GM23338 (cell line): ENCODE results near the gene KREMEN2. TPM values are rescaled to one million over a fixed set of nuclear protein-coding genes. Genes with fewer than 3 reads are reported as not detected.

ENCODE experiments used
- ATAC-seq: fragments of 200-7000 bp; cut with Tn5 transposase; 3 replicates; pipeline ENCODE4 v1.9.1; 2020
- DNase-seq: peaks from one replicate; pipeline ENCODE4 v3.0.0-alpha.2; 2015; ENCODE audit warnings: low spot score
- H2AFZ ChIP-seq: fragments of 200-600 bp; sonication (generic); 2 replicates; pipeline ENCODE4 v1.8.0; 2016; ENCODE audit warnings: antibody characterized with exemption, mild to moderate bottlenecking, moderate library complexity
- H3F3A ChIP-seq: fragments of 200-600 bp; sonication (generic); replicated peaks from 2 replicates; pipeline ENCODE4 v1.8.0; 2017; ENCODE audit warnings: antibody characterized with exemption, mixed run types, low read depth
- H3K27ac ChIP-seq: fragments of 200-600 bp; sonication (generic); 2 replicates; pipeline ENCODE4 v1.6.1; 2016; ENCODE audit warnings: low read depth
- H3K27me3 ChIP-seq: fragments of 200-600 bp; sonication (generic); 2 replicates; pipeline ENCODE4 v1.8.0; 2016; ENCODE audit warnings: mild to moderate bottlenecking, mixed run types, moderate library complexity; ENCODE audit not compliant: insufficient read depth
- H3K36me3 ChIP-seq: fragments of 200-600 bp; sonication (generic); 2 replicates; pipeline ENCODE4 v1.8.0; 2016; ENCODE audit warnings: mild to moderate bottlenecking; ENCODE audit not compliant: insufficient read depth
- H3K4me1 ChIP-seq: fragments of 200-600 bp; sonication (generic); 2 replicates; pipeline ENCODE4 v1.8.0; 2016; ENCODE audit warnings: mild to moderate bottlenecking, moderate library complexity; ENCODE audit not compliant: insufficient read depth
- H3K4me2 ChIP-seq: fragments of 200-600 bp; sonication (generic); 2 replicates; pipeline ENCODE4 v1.7.1; 2017; ENCODE audit warnings: mixed run types
- H3K4me3 ChIP-seq: fragments of 200-600 bp; sonication (generic); 2 replicates; pipeline ENCODE4 v1.6.1; 2016; ENCODE audit warnings: mixed run types
- H3K79me2 ChIP-seq: fragments of 200-600 bp; sonication (generic); replicated peaks from 2 replicates; pipeline ENCODE4 v1.8.0; 2017; ENCODE audit warnings: mild to moderate bottlenecking; ENCODE audit not compliant: insufficient read depth
- H3K9me2 ChIP-seq: fragments of 200-600 bp; sonication (generic); 2 replicates; pipeline ENCODE4 v1.8.0; 2017; ENCODE audit not compliant: insufficient read depth
- H4K20me1 ChIP-seq: fragments of 200-600 bp; sonication (generic); replicated peaks from 2 replicates; pipeline ENCODE4 v1.8.0; 2017; ENCODE audit warnings: mild to moderate bottlenecking; ENCODE audit not compliant: insufficient read depth
- H3K27ac Mint-ChIP-seq: 2 replicates; pipeline ENCODE4 v1.8.0; 2020; ENCODE audit warnings: inconsistent platforms, mild to moderate bottlenecking, moderate library complexity, mixed read lengths
- H3K27me3 Mint-ChIP-seq: 3 replicates; pipeline ENCODE4 v1.8.0; 2022; ENCODE audit warnings: low read depth, mild to moderate bottlenecking, moderate library complexity, mixed read lengths, inconsistent platforms; ENCODE audit not compliant: insufficient read depth, poor library complexity
- H3K36me3 Mint-ChIP-seq: 3 replicates; pipeline ENCODE4 v1.8.0; 2021; ENCODE audit warnings: low read depth, mild to moderate bottlenecking, inconsistent platforms, moderate library complexity, mixed read lengths
- H3K4me1 Mint-ChIP-seq: 3 replicates; pipeline ENCODE4 v1.8.0; 2020; ENCODE audit warnings: mild to moderate bottlenecking, inconsistent platforms, mixed read lengths
- H3K4me3 Mint-ChIP-seq: 3 replicates; pipeline ENCODE4 v1.8.0; 2021; ENCODE audit warnings: moderate library complexity, mild to moderate bottlenecking, inconsistent platforms, mixed read lengths
- H3K9me3 Mint-ChIP-seq: 3 replicates; pipeline ENCODE4 v1.8.0; 2020; ENCODE audit warnings: moderate library complexity, mild to moderate bottlenecking, inconsistent platforms, mixed read lengths
- CREB1 ChIP-seq: fragments of 250-450 bp; sonication (Bioruptor Pico); IDR thresholded peaks from 2 replicates; pipeline ENCODE4 v1.5.0; 2020; ENCODE audit warnings: low read depth, mild to moderate bottlenecking, moderate library complexity
- EZH2 ChIP-seq: fragments of 200-600 bp; sonication (generic); IDR thresholded peaks from one replicate; pipeline ENCODE4 v1.8.0; 2017; ENCODE audit warnings: antibody characterized with exemption, mild to moderate bottlenecking, low read depth; ENCODE audit not compliant: unreplicated experiment
- EZH2phosphoT487 ChIP-seq: fragments of 200-600 bp; sonication (generic); IDR thresholded peaks from one replicate; pipeline ENCODE4 v1.8.1; 2018; ENCODE audit warnings: antibody characterized with exemption; ENCODE audit not compliant: unreplicated experiment
- JUNB ChIP-seq: IDR thresholded peaks from one replicate; pipeline ENCODE4 v1.6.1; 2016; ENCODE audit warnings: antibody characterized with exemption; ENCODE audit not compliant: unreplicated experiment
- NANOG ChIP-seq: IDR thresholded peaks from 2 replicates; pipeline ENCODE4 v1.6.1; 2016; ENCODE audit warnings: antibody characterized with exemption, borderline replicate concordance
- STAT1 ChIP-seq: IDR thresholded peaks from one replicate; pipeline ENCODE4 v1.6.1; 2016; ENCODE audit warnings: antibody characterized with exemption; ENCODE audit not compliant: unreplicated experiment
- ZNF114 ChIP-seq: fragments of 250-450 bp; sonication (Bioruptor Pico); IDR thresholded peaks from 2 replicates; pipeline ENCODE4 v1.5.0; 2020; ENCODE audit warnings: mild to moderate bottlenecking, moderate library complexity
- ZNF331 ChIP-seq: fragments of 250-450 bp; sonication (Bioruptor Pico); IDR thresholded peaks from 2 replicates; pipeline ENCODE4 v1.5.0; 2020; ENCODE audit warnings: low read depth, mild to moderate bottlenecking, moderate library complexity
- polyA plus RNA-seq: library from polyadenylated mRNA; unstranded; fragments of >200 nt; fragmentation: Nextera tagmentation; extraction: Ambion mirVana; gene quantifications from 2 replicates; pipeline ENCODE4 v1.2.1, GENCODE V29; 2016
- total RNA-seq: library from RNA; depleted of rRNA; stranded (reverse); fragments of >200 nt; shearing (Covaris generic); gene quantifications from 2 replicates; pipeline ENCODE4 v1.2.3, GENCODE V29; 2014
- TF ChIP-seq, protein P1 (sequence below): IDR thresholded peaks from one replicate; pipeline ENCODE4 v1.6.1; 2018; ENCODE audit warnings: antibody characterized with exemption; ENCODE audit not compliant: unreplicated experiment
- TF ChIP-seq, protein P2 (sequence below): fragments of 250-450 bp; sonication (Bioruptor Pico); IDR thresholded peaks from 2 replicates; pipeline ENCODE4 v1.5.0; 2020; ENCODE audit warnings: mild to moderate bottlenecking, moderate library complexity
- TF ChIP-seq, protein P3 (sequence below): IDR thresholded peaks from 2 replicates; pipeline ENCODE4 v1.6.1; 2016; ENCODE audit warnings: antibody characterized with exemption

KREMEN2 gene
- total and polyA plus RNA-seq, 2 experiments from 2014 or later: 4.9 to 16.1 TPM

DNA sequence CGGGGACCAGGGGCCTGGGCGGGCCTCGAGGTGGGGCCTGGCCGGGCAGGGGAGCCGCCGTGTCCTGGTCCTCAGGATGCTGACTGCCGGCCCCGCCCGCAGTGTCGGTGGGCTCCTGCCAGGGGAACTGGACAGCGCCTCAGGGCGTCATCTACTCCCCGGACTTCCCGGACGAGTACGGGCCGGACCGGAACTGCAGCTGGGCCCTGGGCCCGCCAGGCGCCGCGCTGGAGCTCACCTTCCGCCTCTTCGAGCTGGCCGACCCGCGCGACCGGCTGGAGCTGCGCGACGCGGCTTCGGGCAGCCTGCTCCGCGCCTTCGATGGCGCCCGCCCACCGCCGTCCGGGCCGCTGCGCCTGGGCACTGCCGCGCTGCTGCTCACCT lies 2.7 kb downstream of the KREMEN2 start (continued):
- TF ChIP-seq, protein P1, sequence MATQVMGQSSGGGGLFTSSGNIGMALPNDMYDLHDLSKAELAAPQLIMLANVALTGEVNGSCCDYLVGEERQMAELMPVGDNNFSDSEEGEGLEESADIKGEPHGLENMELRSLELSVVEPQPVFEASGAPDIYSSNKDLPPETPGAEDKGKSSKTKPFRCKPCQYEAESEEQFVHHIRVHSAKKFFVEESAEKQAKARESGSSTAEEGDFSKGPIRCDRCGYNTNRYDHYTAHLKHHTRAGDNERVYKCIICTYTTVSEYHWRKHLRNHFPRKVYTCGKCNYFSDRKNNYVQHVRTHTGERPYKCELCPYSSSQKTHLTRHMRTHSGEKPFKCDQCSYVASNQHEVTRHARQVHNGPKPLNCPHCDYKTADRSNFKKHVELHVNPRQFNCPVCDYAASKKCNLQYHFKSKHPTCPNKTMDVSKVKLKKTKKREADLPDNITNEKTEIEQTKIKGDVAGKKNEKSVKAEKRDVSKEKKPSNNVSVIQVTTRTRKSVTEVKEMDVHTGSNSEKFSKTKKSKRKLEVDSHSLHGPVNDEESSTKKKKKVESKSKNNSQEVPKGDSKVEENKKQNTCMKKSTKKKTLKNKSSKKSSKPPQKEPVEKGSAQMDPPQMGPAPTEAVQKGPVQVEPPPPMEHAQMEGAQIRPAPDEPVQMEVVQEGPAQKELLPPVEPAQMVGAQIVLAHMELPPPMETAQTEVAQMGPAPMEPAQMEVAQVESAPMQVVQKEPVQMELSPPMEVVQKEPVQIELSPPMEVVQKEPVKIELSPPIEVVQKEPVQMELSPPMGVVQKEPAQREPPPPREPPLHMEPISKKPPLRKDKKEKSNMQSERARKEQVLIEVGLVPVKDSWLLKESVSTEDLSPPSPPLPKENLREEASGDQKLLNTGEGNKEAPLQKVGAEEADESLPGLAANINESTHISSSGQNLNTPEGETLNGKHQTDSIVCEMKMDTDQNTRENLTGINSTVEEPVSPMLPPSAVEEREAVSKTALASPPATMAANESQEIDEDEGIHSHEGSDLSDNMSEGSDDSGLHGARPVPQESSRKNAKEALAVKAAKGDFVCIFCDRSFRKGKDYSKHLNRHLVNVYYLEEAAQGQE: peak; percentile 55
- TF ChIP-seq JUNB (no peak), ZNF331 (CRISPR knock-in tag) (no peak)

DNA sequence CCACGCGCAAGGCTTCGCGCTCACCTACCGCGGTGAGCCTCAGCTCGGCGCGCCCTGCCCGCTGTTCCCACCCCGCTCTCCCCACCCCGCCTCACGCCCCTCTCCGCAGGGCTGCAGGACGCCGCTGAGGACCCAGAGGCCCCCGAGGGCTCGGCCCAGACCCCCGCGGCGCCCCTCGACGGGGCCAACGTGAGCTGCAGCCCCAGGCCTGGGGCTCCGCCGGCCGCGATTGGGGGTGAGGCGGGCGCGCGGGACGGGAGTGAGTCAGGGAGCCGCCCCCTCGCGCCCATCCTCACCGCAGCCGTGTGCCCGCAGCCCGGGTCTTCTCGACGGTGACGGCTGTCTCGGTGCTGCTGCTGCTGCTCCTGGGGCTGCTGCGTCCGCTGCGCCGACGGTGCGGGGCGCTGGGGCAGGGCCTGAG lies 3.1 kb downstream of the KREMEN2 start:
- Mint-ChIP-seq H3K4me1 (peaks cover 23% of the 10 kb centered on the region), H3K9me3 (no peaks in the 10 kb centered on the region), H3K27me3 (peaks cover 42% of the 10 kb centered on the region), H3K4me3 (no peak overlapping the region), H3K36me3 (peaks cover 10% of the 10 kb centered on the region), H3K27ac (no peak overlapping the region)
- peaks cover 50% of the 10 kb centered on the region for H3K27me3 ChIP-seq
- peaks cover 37% of the 10 kb centered on the region for H3F3A ChIP-seq
- H3K4me3 ChIP-seq: peak overlapping the region; percentile 94
- no peaks in the 10 kb centered on the region for H3K36me3 ChIP-seq
- DNase-seq (peak; percentile 44), ATAC-seq (no peak)
- peaks cover 12% of the 10 kb centered on the region for H4K20me1 ChIP-seq
- H3K27ac ChIP-seq: no peak overlapping the region
- no peak overlapping the region for H2AFZ ChIP-seq
- no peaks in the 10 kb centered on the region for H3K79me2 ChIP-seq
- peaks cover 20% of the 10 kb centered on the region; the same call in 1 of the 2 replicates for H3K4me1 ChIP-seq
- peak overlapping the region; percentile 95 for H3K4me2 ChIP-seq
- no peaks in the 10 kb centered on the region for H3K9me2 ChIP-seq
- TF ChIP-seq, protein P2, sequence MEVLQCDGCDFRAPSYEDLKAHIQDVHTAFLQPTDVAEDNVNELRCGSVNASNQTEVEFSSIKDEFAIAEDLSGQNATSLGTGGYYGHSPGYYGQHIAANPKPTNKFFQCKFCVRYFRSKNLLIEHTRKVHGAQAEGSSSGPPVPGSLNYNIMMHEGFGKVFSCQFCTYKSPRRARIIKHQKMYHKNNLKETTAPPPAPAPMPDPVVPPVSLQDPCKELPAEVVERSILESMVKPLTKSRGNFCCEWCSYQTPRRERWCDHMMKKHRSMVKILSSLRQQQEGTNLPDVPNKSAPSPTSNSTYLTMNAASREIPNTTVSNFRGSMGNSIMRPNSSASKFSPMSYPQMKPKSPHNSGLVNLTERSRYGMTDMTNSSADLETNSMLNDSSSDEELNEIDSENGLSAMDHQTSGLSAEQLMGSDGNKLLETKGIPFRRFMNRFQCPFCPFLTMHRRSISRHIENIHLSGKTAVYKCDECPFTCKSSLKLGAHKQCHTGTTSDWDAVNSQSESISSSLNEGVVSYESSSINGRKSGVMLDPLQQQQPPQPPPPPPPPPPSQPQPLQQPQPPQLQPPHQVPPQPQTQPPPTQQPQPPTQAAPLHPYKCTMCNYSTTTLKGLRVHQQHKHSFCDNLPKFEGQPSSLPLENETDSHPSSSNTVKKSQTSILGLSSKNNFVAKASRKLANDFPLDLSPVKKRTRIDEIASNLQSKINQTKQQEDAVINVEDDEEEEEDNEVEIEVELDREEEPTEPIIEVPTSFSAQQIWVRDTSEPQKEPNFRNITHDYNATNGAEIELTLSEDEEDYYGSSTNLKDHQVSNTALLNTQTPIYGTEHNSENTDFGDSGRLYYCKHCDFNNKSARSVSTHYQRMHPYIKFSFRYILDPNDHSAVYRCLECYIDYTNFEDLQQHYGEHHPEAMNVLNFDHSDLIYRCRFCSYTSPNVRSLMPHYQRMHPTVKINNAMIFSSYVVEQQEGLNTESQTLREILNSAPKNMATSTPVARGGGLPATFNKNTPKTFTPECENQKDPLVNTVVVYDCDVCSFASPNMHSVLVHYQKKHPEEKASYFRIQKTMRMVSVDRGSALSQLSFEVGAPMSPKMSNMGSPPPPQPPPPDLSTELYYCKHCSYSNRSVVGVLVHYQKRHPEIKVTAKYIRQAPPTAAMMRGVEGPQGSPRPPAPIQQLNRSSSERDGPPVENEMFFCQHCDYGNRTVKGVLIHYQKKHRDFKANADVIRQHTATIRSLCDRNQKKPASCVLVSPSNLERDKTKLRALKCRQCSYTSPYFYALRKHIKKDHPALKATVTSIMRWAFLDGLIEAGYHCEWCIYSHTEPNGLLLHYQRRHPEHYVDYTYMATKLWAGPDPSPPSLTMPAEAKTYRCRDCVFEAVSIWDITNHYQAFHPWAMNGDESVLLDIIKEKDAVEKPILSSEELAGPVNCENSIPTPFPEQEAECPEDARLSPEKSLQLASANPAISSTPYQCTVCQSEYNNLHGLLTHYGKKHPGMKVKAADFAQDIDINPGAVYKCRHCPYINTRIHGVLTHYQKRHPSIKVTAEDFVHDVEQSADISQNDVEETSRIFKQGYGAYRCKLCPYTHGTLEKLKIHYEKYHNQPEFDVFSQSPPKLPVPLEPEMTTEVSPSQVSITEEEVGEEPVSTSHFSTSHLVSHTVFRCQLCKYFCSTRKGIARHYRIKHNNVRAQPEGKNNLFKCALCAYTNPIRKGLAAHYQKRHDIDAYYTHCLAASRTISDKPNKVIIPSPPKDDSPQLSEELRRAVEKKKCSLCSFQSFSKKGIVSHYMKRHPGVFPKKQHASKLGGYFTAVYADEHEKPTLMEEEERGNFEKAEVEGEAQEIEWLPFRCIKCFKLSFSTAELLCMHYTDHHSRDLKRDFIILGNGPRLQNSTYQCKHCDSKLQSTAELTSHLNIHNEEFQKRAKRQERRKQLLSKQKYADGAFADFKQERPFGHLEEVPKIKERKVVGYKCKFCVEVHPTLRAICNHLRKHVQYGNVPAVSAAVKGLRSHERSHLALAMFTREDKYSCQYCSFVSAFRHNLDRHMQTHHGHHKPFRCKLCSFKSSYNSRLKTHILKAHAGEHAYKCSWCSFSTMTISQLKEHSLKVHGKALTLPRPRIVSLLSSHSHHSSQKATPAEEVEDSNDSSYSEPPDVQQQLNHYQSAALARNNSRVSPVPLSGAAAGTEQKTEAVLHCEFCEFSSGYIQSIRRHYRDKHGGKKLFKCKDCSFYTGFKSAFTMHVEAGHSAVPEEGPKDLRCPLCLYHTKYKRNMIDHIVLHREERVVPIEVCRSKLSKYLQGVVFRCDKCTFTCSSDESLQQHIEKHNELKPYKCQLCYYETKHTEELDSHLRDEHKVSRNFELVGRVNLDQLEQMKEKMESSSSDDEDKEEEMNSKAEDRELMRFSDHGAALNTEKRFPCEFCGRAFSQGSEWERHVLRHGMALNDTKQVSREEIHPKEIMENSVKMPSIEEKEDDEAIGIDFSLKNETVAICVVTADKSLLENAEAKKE (CRISPR knock-in tag): no peak
- TF ChIP-seq EZH2 (no peak), ZNF114 (CRISPR knock-in tag) (no peak), STAT1 (no peak), NANOG (no peak), EZH2phosphoT487 (no peak), ZNF331 (CRISPR knock-in tag) (no peak), JUNB (no peak), CREB1 (CRISPR knock-in tag) (no peak)
- TF ChIP-seq, protein P1: no peak
- TF ChIP-seq, protein P3, sequence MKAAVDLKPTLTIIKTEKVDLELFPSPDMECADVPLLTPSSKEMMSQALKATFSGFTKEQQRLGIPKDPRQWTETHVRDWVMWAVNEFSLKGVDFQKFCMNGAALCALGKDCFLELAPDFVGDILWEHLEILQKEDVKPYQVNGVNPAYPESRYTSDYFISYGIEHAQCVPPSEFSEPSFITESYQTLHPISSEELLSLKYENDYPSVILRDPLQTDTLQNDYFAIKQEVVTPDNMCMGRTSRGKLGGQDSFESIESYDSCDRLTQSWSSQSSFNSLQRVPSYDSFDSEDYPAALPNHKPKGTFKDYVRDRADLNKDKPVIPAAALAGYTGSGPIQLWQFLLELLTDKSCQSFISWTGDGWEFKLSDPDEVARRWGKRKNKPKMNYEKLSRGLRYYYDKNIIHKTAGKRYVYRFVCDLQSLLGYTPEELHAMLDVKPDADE: no peak
